NCI-H2196 treated with DMSO at 0.1 percent for 48 hours (cell line): ENCODE measurements around the gene LY6G6F.

Source experiments
- DNase-seq: peaks from one replicate; lab custom pipeline; 2025; ENCODE audit not compliant: unreplicated experiment; lab: John Stamatoyannopoulos, UW

Gene LY6G6F

DNA sequence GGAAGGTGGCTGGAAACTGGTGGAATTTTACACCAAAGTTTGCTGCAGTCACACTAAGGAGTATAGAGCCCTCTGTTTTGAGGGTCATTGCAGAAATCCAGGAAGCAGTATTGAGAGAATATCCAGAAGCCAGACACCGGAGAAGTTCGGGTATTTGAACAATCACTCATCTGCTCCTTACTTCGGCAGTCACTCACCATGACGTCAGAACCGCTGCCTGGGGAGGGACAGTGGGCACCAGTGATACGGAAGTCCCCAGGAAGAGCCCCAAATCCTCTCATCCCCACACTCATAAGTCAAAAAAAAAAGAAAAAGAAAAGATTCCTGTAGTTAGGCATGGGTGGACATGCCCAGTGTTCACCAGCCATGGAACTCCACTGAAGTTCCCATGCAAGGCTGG lies 29.8 kb upstream of the LY6G6F start:
- no peak for DNase-seq

DNA sequence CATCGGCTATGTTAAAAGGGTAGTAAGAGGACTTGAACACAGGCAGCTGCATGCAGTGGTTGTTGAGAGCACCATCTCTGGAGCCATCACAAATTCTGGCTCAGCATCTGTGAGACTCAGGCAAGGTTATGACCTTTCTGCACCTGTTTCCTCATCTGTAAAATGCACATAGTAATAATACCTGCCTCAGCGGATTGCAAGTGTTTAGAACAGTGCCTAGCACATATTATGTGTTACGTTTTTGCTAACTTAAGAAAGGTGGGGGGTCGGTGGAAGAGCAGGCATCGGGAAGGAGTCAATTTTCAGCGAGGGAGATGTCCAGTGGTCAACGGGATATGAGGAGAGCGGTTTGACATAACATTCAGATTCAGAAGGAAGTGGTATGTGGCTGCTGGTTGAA lies 28.7 kb upstream of the LY6G6F start:
- DNase-seq: no peak

DNA sequence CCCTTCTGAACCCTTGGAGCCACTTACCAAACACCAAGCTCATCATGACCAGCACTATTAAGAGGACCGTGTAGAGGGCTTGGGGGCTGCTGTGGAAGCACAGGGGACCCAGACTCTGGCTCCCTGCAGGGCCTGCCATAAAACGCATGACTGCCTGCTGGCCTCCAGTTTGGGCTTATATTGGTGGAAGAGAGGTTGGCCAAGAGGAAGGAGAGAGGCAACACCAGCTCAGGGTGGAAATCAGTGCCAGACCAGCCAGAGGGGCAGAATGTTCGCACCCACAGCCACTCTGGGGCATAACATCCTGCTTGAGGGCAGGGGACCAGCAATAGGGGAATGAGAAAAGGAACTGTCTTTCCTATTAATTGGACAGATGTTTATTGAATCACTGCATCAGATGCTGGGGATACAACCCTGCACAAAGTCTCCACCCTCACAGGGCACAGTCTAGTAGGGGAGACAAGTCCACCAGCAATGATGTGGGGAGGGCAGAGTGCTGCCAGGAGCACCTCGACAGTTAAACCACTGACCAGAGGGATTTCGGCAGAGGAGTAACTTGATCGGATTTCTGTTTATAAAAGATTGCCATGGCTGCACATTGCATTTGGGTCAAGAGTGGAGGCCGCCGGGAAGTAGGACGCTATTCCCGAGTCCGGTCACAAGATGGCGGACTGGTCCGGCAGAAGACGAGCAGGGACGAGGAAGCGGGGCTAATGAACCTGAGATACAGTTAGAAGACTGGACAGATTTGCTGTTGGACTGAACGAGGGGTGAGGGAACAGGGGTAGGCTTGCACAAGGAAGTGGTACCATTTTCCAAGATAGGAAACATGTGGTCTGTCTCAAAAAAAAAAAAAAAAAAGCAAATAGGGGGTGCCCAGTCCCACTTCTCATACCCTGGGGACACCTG lies 26.2 kb upstream of the LY6G6F start, which contains the start of gene LY6G5C:
Gene LY6G5C (minus strand): TSS at position 842 of the 909 bp plus-strand sequence. CDS start 694 bp downstream, at position 148.
- DNase-seq: peak; percentile 91

DNA sequence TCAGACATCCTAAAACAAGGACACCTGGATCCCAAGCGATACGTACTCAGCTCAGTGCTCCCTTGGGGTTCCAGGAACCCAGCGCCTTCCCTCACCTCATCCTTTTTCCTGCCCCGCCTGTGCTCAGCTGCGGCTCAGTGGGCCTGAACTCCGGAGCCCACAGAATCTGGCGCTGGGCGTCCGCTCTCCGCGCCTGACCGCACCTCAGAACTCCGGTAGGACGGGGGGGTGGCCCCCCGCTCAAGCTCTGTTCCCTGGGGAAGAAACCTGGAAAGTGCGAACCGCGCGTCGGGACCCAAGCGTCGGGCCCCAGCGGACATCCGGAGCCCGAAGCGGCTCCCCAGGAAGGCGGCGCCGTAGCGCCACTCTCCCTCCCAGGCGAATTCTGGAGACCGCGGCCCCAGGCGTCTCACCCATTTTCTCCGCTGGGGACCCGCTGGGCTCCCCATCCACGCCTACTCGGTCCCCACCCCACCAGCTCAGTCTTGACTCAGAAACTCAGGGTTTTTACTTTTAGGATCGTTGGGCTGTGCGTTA lies 25.5 kb upstream of the LY6G6F start:
- no peak for DNase-seq

DNA sequence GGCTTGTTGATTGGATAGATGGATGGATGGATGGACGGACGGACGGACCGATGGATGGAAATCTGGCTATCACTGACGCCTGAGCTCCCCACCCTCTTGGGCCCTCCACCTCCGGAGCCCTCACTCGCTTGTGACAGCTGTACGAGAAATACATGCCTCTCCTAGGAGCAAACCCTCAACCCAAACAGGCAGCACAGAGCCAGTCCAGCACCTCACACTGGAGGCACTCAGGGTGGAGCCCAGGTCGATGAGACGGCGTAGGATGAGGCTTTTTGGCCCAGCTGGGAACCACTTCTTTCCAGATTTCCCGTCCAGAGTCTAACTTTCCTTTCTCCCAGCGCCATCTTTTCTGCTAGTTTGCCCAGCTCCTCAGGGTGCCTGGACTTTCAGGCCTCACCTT lies 23.1 kb upstream of the LY6G6F start:
- DNase-seq: no peak

DNA sequence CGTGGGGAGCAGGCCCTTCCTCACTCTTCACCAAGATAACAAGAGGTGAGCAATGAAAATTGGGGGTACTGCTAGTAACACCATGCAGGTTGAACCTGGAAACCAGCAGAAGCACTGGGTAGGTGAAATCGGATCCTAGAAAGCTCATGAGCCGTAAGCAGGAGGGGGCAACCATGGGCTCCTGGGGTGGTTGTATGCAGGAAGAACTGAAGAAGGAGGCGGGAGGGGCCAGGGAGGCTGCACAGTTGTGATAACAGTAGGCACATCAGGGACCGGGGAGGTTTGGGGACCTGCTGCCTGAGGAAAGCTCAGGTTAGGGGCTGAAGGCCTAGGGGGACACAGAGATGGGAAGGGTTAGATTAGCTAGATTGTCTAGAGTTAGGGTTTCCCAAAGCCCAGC lies 20.2 kb upstream of the LY6G6F start:
- DNase-seq: no peak

DNA sequence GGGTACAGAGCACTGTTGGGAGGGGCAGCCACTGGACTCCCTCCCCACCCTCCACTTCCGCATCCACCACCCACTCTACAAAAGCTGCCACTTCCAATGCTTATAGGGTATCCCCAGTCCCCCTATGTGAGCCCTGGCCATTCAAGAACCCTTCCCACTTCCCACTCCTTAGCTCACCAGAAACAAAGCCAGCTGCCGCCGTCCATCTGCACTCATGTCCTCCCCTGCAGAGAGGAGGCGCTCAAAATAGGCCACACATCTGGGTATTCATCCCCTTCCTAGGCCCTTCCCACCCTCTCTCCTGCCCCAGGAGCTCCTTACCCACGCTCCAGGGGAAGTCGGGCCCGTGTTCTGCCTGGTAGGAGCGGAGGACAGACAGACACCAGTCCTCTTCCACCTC lies 19.3 kb upstream of the LY6G6F start:
- no peak for DNase-seq

DNA sequence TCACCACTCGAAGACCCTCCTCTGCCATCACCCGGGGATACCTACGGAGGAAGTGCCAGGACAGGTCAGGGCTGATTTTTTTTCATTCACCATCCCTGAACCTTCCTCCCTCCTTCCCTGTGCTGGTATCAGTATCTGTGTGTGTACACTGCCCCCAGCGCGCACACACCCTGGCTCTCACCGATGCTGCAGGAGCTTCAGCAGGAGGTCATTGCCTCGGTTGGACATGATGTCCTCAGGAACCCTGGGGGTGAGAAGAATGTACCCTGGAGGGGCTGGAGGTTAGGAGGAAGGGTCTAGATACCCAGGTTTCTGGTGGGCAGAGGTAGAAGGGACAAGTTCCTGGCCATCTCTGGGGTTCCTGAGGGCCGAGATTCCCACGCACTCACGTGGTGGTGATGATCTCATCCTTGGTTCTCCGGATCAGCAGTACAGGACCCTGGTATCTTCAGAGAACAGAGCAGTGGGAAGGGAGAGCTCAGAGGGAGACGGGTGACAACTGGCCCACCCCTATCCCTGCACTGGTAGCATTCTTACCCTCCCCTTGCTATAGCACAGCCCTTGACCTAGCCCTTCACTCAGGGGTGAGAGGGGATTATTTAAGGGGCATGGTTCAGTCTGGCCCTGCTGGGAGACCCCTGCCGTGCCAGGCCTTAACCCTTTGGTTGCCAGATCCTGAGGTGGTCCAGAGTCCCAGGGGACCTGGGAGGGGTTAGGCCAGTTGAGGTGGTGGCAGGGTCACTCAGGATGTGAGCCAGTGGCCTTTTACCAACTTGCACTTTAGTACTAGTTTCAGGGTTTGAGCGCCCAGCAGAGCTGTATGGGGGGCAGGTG lies 18.6 kb upstream of the LY6G6F start:
- DNase-seq: no peak

DNA sequence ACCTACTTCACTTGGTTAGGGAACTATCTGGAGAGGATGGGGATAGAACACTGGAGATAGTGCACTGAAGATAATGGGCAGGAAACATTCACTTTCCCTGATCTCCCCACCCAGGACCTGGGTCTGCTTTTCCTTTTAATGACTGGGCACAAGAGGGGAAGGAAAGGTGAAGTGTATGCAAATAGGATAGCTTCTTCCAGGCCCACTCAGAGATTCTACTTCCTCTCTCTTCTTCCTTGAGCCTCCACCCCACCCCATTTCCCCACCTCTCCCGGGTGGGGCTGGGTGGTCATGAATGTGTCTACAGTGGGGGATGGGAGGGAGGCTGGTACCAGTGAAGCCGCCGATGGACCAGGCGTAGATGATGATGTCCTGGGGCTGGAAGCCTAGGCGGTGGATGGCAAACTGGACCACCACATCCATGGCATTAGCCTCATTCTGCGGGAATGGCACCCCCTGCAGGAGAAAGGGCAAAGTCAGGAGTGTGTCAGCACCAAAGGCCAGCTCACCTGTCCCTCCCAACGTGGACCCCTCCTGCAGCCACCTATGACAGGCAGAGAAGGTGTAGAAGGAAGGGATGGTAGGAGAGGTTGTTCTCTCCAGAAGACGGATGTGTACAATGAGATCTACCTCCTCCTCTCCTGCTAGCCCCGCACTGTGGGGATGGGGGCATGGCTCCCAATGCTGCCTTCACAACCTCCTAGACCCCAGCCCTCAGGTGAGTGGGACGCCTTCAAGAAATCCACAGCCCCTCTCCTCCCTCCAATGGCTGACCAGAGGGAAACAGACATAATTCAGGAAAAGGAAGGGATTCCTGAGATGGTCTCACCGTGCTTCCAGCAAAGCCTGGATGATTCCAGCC lies 17.2 kb upstream of the LY6G6F start:
- no peak for DNase-seq

DNA sequence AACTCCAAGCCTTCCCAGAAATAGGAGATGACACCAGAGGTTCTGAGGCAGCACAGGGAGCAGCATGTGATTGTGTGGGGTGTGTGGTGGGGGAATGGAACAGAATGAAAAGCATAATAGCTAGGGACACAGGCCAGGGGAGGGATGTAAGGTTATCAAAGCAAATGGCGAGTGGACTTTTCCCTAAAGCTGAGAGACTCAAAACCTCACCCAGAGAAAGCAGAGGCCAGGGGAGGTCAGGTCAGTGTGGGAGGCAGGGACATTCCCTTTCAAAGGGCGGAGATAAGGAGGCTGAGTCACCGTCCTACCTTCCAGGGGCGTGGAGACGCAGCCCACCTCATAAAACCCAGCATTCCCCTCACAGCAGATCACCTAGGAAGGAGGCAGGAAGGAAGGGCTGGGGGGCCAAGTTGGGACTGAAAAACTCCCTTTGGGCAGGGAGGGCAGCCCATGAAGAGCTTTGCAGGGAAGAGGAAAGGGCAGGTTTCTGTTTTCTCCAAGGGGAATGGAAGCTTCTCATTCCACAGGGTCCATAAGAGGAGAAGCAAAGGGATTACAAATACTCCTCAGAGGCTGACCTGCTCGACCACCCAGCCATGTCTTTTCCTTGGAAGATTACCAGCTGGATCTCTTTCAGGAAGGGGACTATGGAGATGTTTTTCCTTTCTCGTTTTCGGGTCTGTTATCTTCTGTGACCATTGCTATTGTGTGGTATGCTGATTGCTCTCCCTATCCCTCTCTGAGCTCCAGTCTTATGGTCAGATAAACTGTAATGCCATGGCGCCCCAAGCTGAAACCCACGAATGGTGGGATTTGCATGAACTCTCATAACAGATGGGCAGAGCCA lies 16.2 kb upstream of the LY6G6F start:
- no peak for DNase-seq

DNA sequence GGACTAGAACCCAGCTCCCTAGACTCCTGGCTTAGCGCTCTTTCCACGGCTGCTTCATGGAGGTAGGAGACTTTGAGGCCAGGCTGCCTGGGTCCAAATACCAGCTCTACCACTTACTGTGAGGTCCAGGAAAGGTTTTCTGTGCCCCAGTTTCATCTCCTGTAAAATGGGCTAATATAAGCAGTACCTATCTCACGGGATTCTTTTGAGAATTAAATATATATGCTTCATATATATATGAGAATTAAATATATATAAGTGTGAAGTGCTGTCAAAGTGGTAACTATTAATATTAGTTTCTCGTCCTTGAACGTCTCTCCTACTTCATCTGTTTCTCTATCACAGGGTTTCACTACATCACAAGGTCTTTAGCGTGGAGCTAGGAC lies 15.6 kb upstream of the LY6G6F start:
- DNase-seq: no peak

DNA sequence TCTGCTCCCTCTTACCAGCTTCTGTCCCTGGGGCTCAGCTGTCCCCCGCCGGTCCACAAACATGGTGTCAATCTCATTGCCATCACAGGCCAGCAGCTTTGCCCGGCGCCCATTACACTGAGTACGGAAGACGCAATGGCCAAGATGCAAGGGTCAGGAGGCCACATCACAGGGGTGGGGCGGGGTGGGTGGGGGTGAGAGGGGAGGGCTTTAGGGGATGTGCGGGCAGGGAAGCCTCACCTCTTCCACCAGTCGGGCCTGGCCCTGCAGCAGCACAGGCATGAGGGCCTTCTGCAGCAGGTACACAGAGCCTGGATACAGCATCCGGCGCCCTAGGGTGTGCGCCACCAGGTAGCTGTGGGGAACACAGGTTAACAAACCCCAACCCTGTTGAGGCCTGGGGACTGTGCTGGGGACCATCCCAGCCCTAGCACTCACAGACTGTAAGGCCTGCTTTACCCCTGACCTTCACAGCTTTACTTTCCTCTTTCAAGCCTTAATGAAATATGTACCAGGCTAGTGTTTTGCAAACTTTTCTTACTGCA lies 15.0 kb upstream of the LY6G6F start:
- no peak for DNase-seq

DNA sequence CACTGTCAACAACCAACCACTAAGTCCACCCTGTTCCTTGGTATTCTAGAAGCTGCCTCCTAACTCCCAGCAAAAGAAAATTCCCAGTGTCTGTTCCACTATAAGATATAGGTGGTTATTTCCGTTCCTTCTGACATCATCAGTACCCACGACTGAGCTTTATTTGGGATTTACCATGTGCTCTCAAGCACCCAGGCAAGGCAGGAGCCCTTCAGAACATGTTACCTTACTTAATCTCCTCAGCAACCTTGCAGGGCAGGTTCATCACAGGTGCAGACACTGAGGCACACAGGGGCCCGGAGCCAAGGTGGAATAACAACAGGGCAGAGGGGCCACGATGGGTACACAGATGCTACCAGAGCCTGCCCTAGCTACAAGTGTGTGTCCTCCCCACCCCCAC lies 14.3 kb upstream of the LY6G6F start:
- no peak for DNase-seq

DNA sequence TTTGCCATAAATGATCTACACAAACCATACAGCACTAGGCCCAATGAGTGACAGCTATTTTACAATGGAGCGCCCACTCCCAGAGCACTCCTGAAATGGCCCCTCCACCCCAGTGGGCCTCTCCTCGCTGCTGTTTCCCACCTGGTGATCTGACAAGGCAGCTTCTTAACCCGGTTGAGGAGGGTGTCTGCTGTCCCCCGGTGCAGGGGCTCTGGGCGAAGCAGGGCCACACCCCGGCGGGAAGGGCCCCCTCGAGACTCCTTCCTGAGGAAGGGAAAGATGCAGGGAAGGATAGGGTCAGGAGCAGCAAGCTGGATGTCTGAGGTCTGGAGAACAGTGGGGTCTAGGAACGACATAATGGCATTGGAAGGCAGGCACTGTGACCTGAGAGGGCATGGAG lies 13.8 kb upstream of the LY6G6F start:
- DNase-seq: no peak

DNA sequence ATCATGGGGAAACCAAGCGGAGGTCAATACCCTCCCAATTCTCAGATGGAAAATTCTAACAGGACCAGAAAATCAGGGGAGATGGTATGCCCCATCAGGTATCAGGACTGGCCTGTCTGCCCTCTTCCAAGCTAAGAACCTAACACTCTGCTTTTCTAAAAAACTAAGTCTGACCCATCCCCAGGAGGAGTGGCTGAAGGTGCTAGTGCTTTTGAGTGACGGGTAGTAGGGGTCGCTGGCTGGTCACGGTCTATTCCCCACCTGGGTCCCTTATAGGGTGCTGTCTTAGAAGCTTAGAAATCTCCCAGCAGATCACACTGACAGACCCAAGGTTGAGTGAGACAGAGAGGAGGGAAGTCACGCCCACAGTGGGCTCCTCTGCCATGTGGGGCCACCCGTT lies 13.1 kb upstream of the LY6G6F start:
- DNase-seq: no peak

DNA sequence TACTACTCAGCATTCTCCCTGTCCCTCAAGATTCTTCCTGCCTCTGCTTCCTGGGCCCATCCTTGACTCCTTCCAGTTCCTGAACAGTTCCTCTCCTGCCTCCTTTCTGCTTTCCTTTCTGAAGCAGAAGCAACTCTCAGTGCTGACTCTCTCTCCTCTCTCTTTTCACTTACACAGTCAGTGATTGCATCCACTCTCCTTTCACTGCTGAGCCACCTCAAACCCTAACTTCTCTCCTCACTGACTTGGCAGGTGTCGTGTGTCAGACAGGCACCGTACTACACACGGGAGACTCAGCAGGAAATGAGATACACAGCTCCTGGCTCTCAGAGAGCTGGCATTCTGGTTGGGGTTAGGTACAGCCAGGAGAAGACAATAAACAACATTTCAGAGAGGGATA lies 9.1 kb upstream of the LY6G6F start:
- DNase-seq: no peak

DNA sequence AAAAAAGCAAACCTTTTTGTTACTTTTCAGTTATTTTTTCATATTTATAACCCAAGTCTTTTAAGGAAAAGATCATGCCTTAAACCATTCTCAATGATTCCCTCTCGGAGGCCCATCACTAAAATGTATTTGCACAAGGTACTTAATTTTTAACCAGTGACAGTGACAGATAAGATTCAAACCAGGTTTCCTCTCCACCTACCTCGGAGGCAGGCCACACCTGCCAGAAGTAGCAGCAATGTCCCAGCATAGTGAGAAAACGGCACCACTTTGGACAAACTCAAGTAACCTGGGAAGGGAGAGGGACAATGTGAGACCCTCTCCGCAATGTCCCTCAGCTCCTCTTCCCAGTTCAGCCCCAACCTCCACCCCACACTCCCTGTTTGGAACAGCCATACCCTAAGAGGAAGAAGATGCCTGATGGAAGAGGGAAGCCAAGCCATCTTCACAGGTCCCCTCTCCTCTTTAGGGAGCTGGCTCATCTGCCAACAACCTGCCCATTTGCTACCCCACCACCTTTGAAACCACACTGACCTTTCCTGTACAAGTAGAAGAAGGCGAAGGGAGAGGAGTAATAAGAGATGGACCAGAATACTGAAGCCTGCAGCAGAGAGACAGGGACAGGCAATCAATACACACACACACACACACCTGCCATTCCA lies 5.8 kb upstream of the LY6G6F start:
- no peak for DNase-seq

DNA sequence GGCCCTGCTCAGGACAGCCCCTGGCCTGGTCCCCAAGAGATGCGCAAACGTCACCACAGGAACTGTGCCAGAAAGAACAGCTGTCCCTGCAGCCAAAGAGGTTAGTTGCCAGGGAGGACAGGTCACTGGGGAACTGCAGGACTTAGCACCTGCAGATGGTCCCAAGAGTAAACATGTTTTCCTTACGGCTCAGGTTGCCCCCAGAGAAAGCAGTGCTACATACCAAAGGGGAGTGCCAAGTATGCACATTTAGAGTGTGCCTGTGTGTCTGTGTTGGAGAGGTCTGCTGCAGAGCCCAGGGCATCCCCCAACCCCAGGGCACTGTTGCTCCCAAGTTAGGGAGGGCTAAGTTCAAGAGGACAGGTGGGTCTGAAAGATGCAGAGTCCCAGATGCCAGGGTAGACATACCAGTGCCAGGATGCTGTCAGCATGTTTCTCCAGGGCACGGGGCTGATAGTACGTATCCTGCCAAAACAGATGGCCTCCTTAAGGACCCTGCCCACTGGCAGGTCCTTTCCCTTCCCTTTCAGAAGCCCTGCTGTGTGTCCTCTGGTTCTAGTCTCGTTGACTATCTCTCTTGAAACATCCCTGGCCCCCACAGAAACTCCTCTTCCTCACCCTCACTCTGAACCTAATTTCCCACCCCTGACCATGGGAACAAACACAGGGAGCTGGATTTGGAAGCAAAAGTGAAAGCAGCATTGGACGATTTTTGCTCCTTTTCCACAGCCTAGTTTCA lies 4.8 kb upstream of the LY6G6F start:
- DNase-seq: peak; percentile 37
